Measurements from ENCODE around the gene PRKG1. TPM values are rescaled to one million over a fixed set of nuclear protein-coding genes. Genes with fewer than 3 reads are reported as not detected.
"Not testable (repeated sequence)": the region's sequence is repeated elsewhere in the genome, so short reads cannot be mapped to it uniquely, and the experiment has no call there.

Gene PRKG1
- total RNA-seq, 2 donors from 2014 or later: 31.5 to 34.7 TPM

- intact Hi-C loops (cut with DNase I): no loop called here
- no peak for ATAC-seq
Observed at GRCh38 chr10:51986516-51986915, 912.2 kb downstream of the PRKG1 start.

GRCh38 chr10:51993475-51993874, 919.2 kb downstream of the PRKG1 start:
- ATAC-seq (no peak), DNase-seq (no peak)
- intact Hi-C loops (cut with DNase I): no loop called here

More at GRCh38 chr10:51986516-51986915, 912.2 kb downstream of the PRKG1 start:
- DNase-seq: no peak

GRCh38 chr10:51999096-51999495, 924.8 kb downstream of the PRKG1 start:
- ATAC-seq (no peak), DNase-seq (no peak)
- intact Hi-C loops (cut with DNase I): no loop called here

- intact Hi-C loops (cut with DNase I): no loop called here
- DNase-seq (no peak), ATAC-seq (peak in 1 of 2 donors; percentile 31)
Observed at GRCh38 chr10:52004342-52004949, 930.2 kb downstream of the PRKG1 start.

- ATAC-seq (no peak), DNase-seq (no peak)
- intact Hi-C loops (cut with DNase I): no loop called here
Observed at GRCh38 chr10:52007091-52007490, 932.8 kb downstream of the PRKG1 start.

GRCh38 chr10:52011118-52011517, 936.8 kb downstream of the PRKG1 start:
- no peak for DNase-seq
- no peak for ATAC-seq
- intact Hi-C loops (cut with DNase I): no loop called here

- DNase-seq (no peak), ATAC-seq (no peak)
- intact Hi-C loops (cut with DNase I): no loop called here
Observed at GRCh38 chr10:52019077-52019555, 944.8 kb downstream of the PRKG1 start.

GRCh38 chr10:52019656-52020055, 945.4 kb downstream of the PRKG1 start:
- no peak for ATAC-seq
- intact Hi-C loops (cut with DNase I): no loop called here
- no peak for DNase-seq

- ATAC-seq: no peak
- intact Hi-C loops (cut with DNase I): no loop called here
- DNase-seq: no peak
Observed at GRCh38 chr10:52020173-52020572, 945.9 kb downstream of the PRKG1 start.

- no peak for ATAC-seq
- DNase-seq: no peak
- intact Hi-C loops (cut with DNase I): no loop called here
Observed at GRCh38 chr10:52020702-52021101, 946.4 kb downstream of the PRKG1 start.

GRCh38 chr10:52027055-52027705, 952.9 kb downstream of the PRKG1 start:
- DNase-seq (no peak), ATAC-seq (no peak)
- intact Hi-C loops (cut with DNase I): no loop called here

GRCh38 chr10:52028523-52028858, 954.2 kb downstream of the PRKG1 start:
- ATAC-seq (no peak), DNase-seq (no peak)
- intact Hi-C loops (cut with DNase I): no loop called here

GRCh38 chr10:52029628-52030027, 955.3 kb downstream of the PRKG1 start:
- DNase-seq: no peak
- ATAC-seq: no peak
- intact Hi-C loops (cut with DNase I): no loop called here

GRCh38 chr10:52030051-52030790, 955.9 kb downstream of the PRKG1 start:
- no peak for DNase-seq
- ATAC-seq: no peak
- intact Hi-C loops (cut with DNase I): no loop called here

- intact Hi-C loops (cut with DNase I): no loop called here
- ATAC-seq: no peak
Observed at GRCh38 chr10:52030975-52031374, 956.7 kb downstream of the PRKG1 start.

GRCh38 chr10:52031771-52032170, 957.5 kb downstream of the PRKG1 start:
- ATAC-seq: no peak
- intact Hi-C loops (cut with DNase I): no loop called here
- no peak for DNase-seq

More at GRCh38 chr10:52030975-52031374, 956.7 kb downstream of the PRKG1 start:
- no peak for DNase-seq

- intact Hi-C loops (cut with DNase I): no loop called here
- ATAC-seq (no peak), DNase-seq (no peak)
Observed at GRCh38 chr10:52032681-52033629, 958.7 kb downstream of the PRKG1 start.

GRCh38 chr10:52039002-52039793, 964.9 kb downstream of the PRKG1 start:
- intact Hi-C loops (cut with DNase I); ATAC-seq; DNase-seq: not testable (repeated sequence)

GRCh38 chr10:52040486-52040885, 966.2 kb downstream of the PRKG1 start:
- intact Hi-C loops (cut with DNase I): no loop called here
- no peak for ATAC-seq

More at GRCh38 chr10:52040486-52040885, 966.2 kb downstream of the PRKG1 start:
- no peak for DNase-seq

Data from left cardiac atrium (tissue), 4 donors.